SH-SY5Y (cell line): ENCODE results near the gene MYO10.

Source experiments
- GATA2 ChIP-seq: IDR thresholded peaks from 2 replicates; pipeline ENCODE4 v1.6.1; 2011; ENCODE audit warnings: mild to moderate bottlenecking, low read depth, low read length
- GATA3 ChIP-seq: IDR thresholded peaks from 2 replicates; pipeline ENCODE4 v1.6.1; 2011; ENCODE audit warnings: low read depth, mild to moderate bottlenecking, low read length, moderate library complexity

DNA sequence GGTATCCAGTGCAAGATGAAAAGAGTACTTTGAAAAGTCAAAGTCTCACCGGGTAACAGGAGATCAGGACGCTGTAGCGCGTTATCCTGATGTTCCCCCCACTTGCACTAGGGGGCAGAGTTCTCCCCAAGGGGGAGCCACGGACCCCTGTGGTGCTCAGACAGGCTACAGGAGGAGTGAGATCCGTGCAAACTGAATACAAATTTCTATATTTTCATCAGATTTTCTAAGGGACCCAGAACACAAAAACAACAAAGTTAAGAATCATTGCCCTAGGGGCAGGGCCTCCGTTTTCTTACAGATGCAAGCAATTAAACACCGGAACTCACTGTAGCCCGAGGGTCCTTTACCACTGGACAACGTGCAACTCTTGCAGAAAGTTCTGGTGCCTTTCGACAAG is 2.0 kb downstream of the MYO10 start:
- TF ChIP-seq GATA3 = no peak
- TF ChIP-seq GATA2 = peak; percentile 20; the same call in 1 of the 2 replicates
